ENCODE results near the gene VANGL2.

VANGL2 gene

GRCh38 chr1:160402001-160402795 is 1.8 kb downstream of the VANGL2 start:
- no peak overlapping the region for H3K4me3 ChIP-seq (ENCODE audit: low read depth, low read length)
- ChIA-PET POLR2A (no interaction called here), CTCF (interaction anchor here (1.6 kb wide), 1 partner anchor 209 kb away, joined by 3 read pairs; no protein-coding TSS in a partner anchor)
- TF ChIP-seq CTCF (IDR thresholded peaks at IDR 0.05; ENCODE audit: insufficient read depth, low read length, missing control alignments), result no peak
- no peak for DNase-seq (ENCODE audit: low read depth, low spot score)

- CTCF ChIA-PET, result interaction anchor here (1.6 kb wide), 1 partner anchor 210 kb away, joined by 3 read pairs; no protein-coding TSS in a partner anchor
- no peak for DNase-seq (ENCODE audit: low read depth, low spot score)
- H3K4me3 ChIP-seq (ENCODE audit: low read depth, low read length), result no peak overlapping the region
- TF ChIP-seq CTCF (IDR thresholded peaks at IDR 0.05; ENCODE audit: insufficient read depth, low read length, missing control alignments), result no peak
- POLR2A ChIA-PET, result no interaction called here
Measured at GRCh38 chr1:160403244-160403643, 2.9 kb downstream of the VANGL2 start.

- ChIA-PET CTCF (no interaction called here), POLR2A (no interaction called here)
- DNase-seq (ENCODE audit: low read depth, low spot score), result no peak
- no peak for TF ChIP-seq CTCF (IDR thresholded peaks at IDR 0.05; ENCODE audit: insufficient read depth, low read length, missing control alignments)
- H3K4me3 ChIP-seq (ENCODE audit: low read depth, low read length), result no peak overlapping the region
Measured at GRCh38 chr1:160404094-160404493, 3.7 kb downstream of the VANGL2 start.

GRCh38 chr1:160405331-160405877 is 5.0 kb downstream of the VANGL2 start:
- TF ChIP-seq CTCF (IDR thresholded peaks at IDR 0.05; ENCODE audit: insufficient read depth, low read length, missing control alignments), result no peak
- no peak for DNase-seq (ENCODE audit: low read depth, low spot score)
- CTCF ChIA-PET, result no interaction called here
- no peak overlapping the region for H3K4me3 ChIP-seq (ENCODE audit: low read depth, low read length)
- POLR2A ChIA-PET, result no interaction called here

GRCh38 chr1:160406131-160406968 is 6.0 kb downstream of the VANGL2 start:
- ChIA-PET CTCF (interaction anchor here (0.9 kb wide), 1 partner anchor 10 kb away, joined by 3 read pairs; no protein-coding TSS in a partner anchor), POLR2A (no interaction called here)
- TF ChIP-seq CTCF (IDR thresholded peaks at IDR 0.05; ENCODE audit: insufficient read depth, low read length, missing control alignments), result no peak
- DNase-seq (ENCODE audit: low read depth, low spot score), result no peak
- H3K4me3 ChIP-seq (ENCODE audit: low read depth, low read length), result no peak overlapping the region

All from AG04449 (cell line).